MCF 10A (cell line): Measurements from ENCODE around the gene P2RX6. TPM values are rescaled to one million over a fixed set of nuclear protein-coding genes. Genes with fewer than 3 reads are reported as not detected.
A peak's percentile ranks its signal among the peaks of the same experiment; 100 is the strongest.

Source experiments
- BruUV-seq: library from RNA; stranded (reverse); fragments of 400-500 nt; replicated peaks from 2 replicates; lab custom pipeline; 2021; lab: Mats Ljungman, UMichigan
- CTCF ChIA-PET: fragments of 300-600 bp; sonication (Branson Sonifier 250); formaldehyde crosslinking; extraction: SDS; loops from one replicate; lab custom pipeline; 2021; ENCODE audit warnings: antibody characterized with exemption, inconsistent platforms; lab: Yijun Ruan, JAX
- POLR2A ChIA-PET: fragments of 300-600, 350-650 bp; sonication (Branson Sonifier 250); formaldehyde crosslinking; extraction: SDS; loops from one replicate; lab custom pipeline; 2020; ENCODE audit warnings: antibody characterized with exemption, inconsistent platforms; lab: Yijun Ruan, JAX
- DNase-seq: peaks from one replicate; pipeline ENCODE4 v3.0.0-alpha.2; 2018; ENCODE audit not compliant: unreplicated experiment
- H3K27ac Mint-ChIP-seq: one replicate; pipeline ENCODE4 v1.8.0; 2022; ENCODE audit warnings: mild to moderate bottlenecking, low read depth, mixed read lengths; ENCODE audit not compliant: unreplicated experiment
- H3K27me3 Mint-ChIP-seq: one replicate; pipeline ENCODE4 v1.8.0; 2022; ENCODE audit warnings: mixed read lengths; ENCODE audit not compliant: insufficient read depth, unreplicated experiment
- H3K36me3 Mint-ChIP-seq: one replicate; pipeline ENCODE4 v1.8.0; 2022; ENCODE audit warnings: mild to moderate bottlenecking, moderate library complexity, mixed read lengths; ENCODE audit not compliant: insufficient read depth, unreplicated experiment
- H3K4me1 Mint-ChIP-seq: one replicate; pipeline ENCODE4 v1.8.0; 2022; ENCODE audit warnings: mixed read lengths; ENCODE audit not compliant: insufficient read depth, unreplicated experiment
- H3K4me3 Mint-ChIP-seq: one replicate; pipeline ENCODE4 v1.8.0; 2022; ENCODE audit warnings: mild to moderate bottlenecking, moderate library complexity, mixed read lengths; ENCODE audit not compliant: unreplicated experiment
- H3K9me3 Mint-ChIP-seq: one replicate; pipeline ENCODE4 v1.8.0; 2022; ENCODE audit warnings: mixed read lengths; ENCODE audit not compliant: unreplicated experiment
- intact Hi-C: fragments of 100-400 bp; cut with micrococcal nuclease; formaldehyde crosslinking; loops from 2 replicates; pipeline ENCODE4 v1.14.1; 2022
- total RNA-seq: library from RNA; stranded (reverse); gene quantifications from 2 replicates; pipeline ENCODE4 v1.2.3, GENCODE V29; 2022
- TF ChIP-seq, protein P1 (sequence below): fragments of 200-600 bp; IDR thresholded peaks from one replicate; pipeline ENCODE4 v1.8.0; 2022; ENCODE audit warnings: antibody characterized with exemption, mild to moderate bottlenecking; ENCODE audit not compliant: unreplicated experiment

P2RX6 gene
- total RNA-seq, 1 experiment from 2014 or later: 0.19 TPM

- no peak for DNase-seq
- no TSS peak for BruUV-seq
- Mint-ChIP-seq H3K9me3 (no peaks in the 10 kb centered on the region), H3K27me3 (no peaks in the 10 kb centered on the region), H3K4me1 (peaks cover 22% of the 10 kb centered on the region), H3K36me3 (peaks cover 9% of the 10 kb centered on the region), H3K4me3 (peak overlapping the region; percentile 80), H3K27ac (peak overlapping the region; percentile 77)
- POLR2A ChIA-PET: interaction anchor here (0.9 to 3.5 kb wide), 6 partner anchors 8 to 59 kb away, joined by 3 to 21 read pairs (median 7); partner anchors contain the start of gene THAP7
- intact Hi-C loops: no loop called here
- TF ChIP-seq, protein P1, sequence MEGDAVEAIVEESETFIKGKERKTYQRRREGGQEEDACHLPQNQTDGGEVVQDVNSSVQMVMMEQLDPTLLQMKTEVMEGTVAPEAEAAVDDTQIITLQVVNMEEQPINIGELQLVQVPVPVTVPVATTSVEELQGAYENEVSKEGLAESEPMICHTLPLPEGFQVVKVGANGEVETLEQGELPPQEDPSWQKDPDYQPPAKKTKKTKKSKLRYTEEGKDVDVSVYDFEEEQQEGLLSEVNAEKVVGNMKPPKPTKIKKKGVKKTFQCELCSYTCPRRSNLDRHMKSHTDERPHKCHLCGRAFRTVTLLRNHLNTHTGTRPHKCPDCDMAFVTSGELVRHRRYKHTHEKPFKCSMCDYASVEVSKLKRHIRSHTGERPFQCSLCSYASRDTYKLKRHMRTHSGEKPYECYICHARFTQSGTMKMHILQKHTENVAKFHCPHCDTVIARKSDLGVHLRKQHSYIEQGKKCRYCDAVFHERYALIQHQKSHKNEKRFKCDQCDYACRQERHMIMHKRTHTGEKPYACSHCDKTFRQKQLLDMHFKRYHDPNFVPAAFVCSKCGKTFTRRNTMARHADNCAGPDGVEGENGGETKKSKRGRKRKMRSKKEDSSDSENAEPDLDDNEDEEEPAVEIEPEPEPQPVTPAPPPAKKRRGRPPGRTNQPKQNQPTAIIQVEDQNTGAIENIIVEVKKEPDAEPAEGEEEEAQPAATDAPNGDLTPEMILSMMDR: no peak
- CTCF ChIA-PET: interaction anchor here (0.7 kb wide), 1 partner anchor 34 kb away, joined by 3 read pairs; the partner anchor contains the start of gene LZTR1
Measured at GRCh38 chr22:21015466-21016006, 571 bp downstream of the P2RX6 start.

GRCh38 chr22:21016644-21017420 lies 1.9 kb downstream of the P2RX6 start:
- DNase-seq: no peak
- H3K36me3 Mint-ChIP-seq: peaks cover 9% of the 10 kb centered on the region
- POLR2A ChIA-PET: interaction anchor here (0.6 to 2.3 kb wide), 3 partner anchors 14 to 132 kb away, joined by 3 to 21 read pairs (median 3); partner anchors contain the start of gene THAP7
- H3K27me3 Mint-ChIP-seq: no peaks in the 10 kb centered on the region
- intact Hi-C loops: no loop called here
- no peaks in the 10 kb centered on the region for H3K9me3 Mint-ChIP-seq
- no peak overlapping the region for H3K27ac Mint-ChIP-seq
- H3K4me3 Mint-ChIP-seq: peak overlapping the region; percentile 25
- BruUV-seq: no TSS peak
- TF ChIP-seq, protein P1: no peak
- peaks cover 22% of the 10 kb centered on the region for H3K4me1 Mint-ChIP-seq
- CTCF ChIA-PET: interaction anchor here (0.6 to 0.7 kb wide), 2 partner anchors 65 to 96 kb away, joined by 3 to 6 read pairs; no protein-coding TSS in a partner anchor

DNA sequence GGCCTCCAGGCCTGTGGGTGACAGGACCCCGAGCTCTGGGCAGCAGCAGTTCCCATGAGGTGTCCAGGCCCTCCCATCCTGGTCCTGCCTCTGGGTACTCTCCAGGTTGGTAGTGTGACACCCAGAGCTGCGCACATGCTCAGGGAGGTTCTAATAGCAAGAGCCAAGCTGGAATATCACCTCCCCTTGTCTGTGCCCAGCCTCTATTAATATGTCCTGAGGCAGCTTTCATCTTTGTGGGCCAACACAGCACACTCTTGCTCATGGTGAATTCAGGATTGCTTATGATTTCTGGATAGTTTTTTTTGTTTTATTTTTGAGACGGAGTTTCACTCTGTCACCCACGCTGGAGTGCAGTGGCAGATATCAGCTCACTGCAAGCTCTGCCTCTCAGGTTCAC lies 3.3 kb downstream of the P2RX6 start:
- intact Hi-C loops: no loop called here
- no TSS peak for BruUV-seq

More for the DNA sequence above, 3.3 kb downstream of the P2RX6 start:
- TF ChIP-seq, protein P1: no peak
- H3K9me3 Mint-ChIP-seq: no peaks in the 10 kb centered on the region
- ChIA-PET POLR2A (interaction anchor here (1.3 kb wide), 1 partner anchor 9 kb away, joined by 3 read pairs; no protein-coding TSS in a partner anchor), CTCF (no interaction called here)
- H3K27ac Mint-ChIP-seq: no peak overlapping the region
- DNase-seq: no peak
- H3K4me1 Mint-ChIP-seq: peaks cover 22% of the 10 kb centered on the region
- peaks cover 9% of the 10 kb centered on the region for H3K36me3 Mint-ChIP-seq
- H3K27me3 Mint-ChIP-seq: no peaks in the 10 kb centered on the region
- H3K4me3 Mint-ChIP-seq: no peak overlapping the region
